GM12873 (cell line): ENCODE measurements around the gene ERC2.

ENCODE experiments used
- TF ChIP-seq, protein P1 (sequence below): IDR thresholded peaks from 2 replicates; pipeline ENCODE4 v1.5.1; 2012; ENCODE audit warnings: low read depth, mild to moderate bottlenecking, moderate library complexity, low read length, control low read depth; ENCODE audit not compliant: insufficient read depth; ENCODE audit errors: missing control alignments

ERC2 gene

DNA sequence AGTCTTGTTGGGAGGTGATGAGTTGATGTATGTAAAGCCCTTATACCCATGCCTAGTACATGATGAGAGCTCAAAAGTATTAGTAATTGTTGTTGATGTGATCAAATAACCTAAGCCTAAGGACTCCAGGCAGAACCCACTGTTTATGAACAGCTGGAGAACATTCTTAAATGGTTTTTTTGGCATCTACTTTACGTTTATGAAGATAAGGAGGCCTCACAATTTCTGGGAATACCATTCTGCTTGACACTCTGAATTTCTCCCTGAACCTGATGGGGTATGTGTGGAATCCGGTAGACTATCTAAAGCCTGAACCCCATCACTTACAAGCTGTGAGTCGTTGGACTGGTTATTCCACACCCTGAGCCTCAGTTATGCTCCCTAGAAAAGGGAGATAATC, 736.5 kb downstream of the ERC2 start:
- TF ChIP-seq, protein P1, sequence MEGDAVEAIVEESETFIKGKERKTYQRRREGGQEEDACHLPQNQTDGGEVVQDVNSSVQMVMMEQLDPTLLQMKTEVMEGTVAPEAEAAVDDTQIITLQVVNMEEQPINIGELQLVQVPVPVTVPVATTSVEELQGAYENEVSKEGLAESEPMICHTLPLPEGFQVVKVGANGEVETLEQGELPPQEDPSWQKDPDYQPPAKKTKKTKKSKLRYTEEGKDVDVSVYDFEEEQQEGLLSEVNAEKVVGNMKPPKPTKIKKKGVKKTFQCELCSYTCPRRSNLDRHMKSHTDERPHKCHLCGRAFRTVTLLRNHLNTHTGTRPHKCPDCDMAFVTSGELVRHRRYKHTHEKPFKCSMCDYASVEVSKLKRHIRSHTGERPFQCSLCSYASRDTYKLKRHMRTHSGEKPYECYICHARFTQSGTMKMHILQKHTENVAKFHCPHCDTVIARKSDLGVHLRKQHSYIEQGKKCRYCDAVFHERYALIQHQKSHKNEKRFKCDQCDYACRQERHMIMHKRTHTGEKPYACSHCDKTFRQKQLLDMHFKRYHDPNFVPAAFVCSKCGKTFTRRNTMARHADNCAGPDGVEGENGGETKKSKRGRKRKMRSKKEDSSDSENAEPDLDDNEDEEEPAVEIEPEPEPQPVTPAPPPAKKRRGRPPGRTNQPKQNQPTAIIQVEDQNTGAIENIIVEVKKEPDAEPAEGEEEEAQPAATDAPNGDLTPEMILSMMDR = no peak

DNA sequence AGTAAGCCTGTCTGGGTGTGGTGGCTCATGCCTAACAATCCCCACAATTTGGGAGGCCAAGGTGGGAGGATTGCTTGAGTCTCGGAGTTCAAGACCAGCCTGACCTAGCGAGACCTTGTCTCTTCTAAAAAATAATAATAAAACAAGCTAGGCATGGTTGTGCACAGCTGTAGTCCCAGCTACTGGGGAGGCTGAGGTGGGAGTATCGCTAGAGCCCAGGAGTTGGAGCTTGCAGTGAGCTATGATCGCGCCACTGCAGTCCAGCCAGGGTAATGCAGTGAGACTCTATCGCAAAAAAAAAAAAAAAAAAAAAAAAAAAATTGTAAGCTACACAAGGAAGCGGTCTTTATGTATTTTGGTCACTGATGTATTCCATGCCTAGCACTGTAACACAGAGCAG, 738.7 kb downstream of the ERC2 start:
- TF ChIP-seq, protein P1 = no peak

DNA sequence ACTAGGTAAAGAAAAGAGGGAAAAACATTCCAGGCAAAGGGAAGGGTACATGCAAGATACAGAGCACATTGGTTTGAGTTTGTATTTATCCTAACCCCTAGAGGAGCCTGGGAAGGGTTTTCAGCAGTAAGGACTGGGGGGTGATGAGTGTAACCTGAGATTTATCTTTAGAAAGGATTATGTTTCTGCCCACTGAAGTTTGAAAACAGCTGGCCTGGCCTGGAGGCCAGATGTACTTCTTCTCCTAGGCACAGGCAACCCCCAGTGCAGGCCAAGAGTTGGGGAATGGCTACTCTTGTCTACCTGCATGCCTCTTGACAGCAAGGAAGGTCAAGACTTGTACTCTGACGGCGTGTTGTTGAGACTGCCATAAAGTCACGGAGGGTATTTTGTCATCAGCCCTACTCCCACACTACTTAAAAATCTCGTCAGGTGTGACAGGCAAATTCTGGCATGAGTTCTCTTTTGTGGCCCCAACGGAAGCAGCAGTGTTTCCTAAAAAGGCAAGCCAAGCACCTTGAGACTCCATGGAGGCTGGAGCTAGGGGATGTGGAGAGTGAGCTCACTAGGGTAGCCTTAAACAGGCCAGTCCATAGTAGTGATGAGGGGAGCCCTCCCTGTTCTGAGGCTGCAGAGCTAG, 739.7 kb downstream of the ERC2 start:
- TF ChIP-seq, protein P1 = no peak

DNA sequence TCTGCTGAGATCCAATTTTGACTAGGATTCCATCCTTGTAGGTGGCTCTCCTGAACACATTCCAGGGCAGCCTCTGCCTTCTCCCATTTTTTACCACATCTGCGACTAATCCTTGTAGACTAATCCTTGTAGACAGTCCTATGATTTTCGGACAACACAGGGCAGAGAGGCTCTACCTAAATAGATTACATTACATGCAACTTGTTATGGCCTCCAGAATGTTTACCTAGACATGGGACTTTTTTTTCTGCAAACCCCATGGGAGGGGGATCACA, 741.8 kb downstream of the ERC2 start:
- TF ChIP-seq, protein P1 = no peak

DNA sequence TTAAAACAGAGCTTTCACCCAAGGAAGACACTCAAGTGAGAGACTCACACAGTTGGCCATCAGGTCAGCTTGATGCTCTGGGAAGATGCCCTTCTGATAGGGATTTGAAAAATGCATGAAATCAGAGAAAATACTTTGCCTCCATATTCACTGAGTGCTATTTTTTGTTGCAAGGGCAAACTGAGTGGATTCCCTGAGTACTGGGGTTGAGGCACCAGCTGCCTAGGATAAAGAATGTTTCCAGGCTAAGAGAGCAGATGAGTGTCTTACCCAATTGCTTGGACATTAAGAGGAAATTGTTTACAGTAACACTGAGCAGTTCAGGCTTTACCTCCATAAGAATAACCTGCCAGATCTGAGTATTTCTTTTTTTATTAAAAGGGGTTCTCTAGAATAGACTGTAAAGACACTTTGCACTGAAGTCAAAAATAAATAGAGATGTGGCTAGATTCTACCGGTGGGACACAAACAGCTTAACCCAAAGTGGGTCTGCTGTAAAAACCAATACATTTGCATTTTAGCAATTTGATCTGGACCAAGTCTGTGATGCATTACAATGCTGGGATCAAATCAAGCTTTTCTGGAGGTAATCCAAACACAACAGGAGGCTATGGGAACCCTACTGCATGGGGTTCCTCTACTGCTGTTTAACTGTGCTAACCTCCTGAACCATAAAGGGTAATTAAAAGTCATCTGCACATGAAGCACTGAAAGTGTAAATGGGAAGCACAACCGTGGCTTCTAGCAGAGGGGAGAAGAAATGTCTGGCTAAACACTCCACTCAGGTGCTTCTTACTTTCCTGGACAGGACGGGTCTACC, 742.4 kb downstream of the ERC2 start:
- TF ChIP-seq, protein P1 = no peak

DNA sequence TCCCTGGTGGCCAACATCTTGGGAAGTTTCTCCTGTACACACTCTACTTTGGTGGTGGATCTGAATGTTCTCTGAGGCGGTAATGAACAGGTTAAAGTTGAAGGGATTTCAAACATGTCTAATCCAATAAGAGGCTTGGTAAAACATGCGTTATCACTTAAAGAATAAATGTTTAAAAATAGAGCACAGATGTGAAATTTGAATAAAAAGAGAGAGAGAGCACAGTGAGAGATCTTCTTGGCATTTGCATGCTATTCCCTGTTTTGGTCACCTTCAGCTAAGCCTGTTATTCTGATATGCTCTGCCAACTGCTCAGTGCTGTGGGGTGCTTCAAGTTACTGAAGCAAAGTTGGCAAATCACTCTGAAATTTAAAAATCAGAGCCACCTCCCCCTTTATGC, 743.4 kb downstream of the ERC2 start:
- TF ChIP-seq, protein P1 = no peak

DNA sequence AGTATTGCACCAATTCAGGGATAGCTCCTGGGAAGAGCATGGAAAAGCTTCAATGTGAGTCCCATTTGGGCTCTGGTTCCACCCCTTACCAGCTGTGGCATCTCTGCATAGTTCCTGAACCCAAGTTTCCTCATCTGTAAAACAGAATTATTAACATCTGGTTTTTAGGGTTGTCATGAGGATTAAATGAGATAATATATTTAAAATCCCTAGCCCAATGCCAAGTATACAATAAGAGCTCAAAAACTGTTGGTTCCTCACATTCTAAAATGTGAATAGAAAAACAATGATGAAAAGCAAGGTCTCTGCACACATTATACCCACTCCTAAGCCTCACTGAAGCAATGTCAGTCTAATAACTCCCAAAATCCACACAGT, 743.9 kb downstream of the ERC2 start:
- TF ChIP-seq, protein P1 = no peak
